ENCODE measurements around the gene GMPPA.

The GMPPA gene

GRCh38 chr2:219543596-219544358, 45.1 kb downstream of the GMPPA start, which contains the start of the genes CHPF and TMEM198:
Gene CHPF, minus strand, starts transcription at chr2:219543809. Its CDS starts 271 bp downstream, at chr2:219543538.
Gene TMEM198, plus strand, starts transcription at chr2:219544028. Its CDS starts 700 bp downstream, at chr2:219544728.
- peak; percentile 99 for DNase-seq (ENCODE audit: low read depth)
- TF ChIP-seq POLR2A (IDR thresholded peaks at IDR 0.05; ENCODE audit: extremely low read depth, insufficient read length), result peak; percentile 65
- no peak for TF ChIP-seq CTCF (IDR thresholded peaks at IDR 0.05; ENCODE audit: low read depth, low read length)
- TF ChIP-seq MYC (IDR thresholded peaks at IDR 0.05; ENCODE audit: low read depth, low read length), result peak; percentile 67; the same call in 1 of the 2 replicates
- TF ChIP-seq, protein P1, sequence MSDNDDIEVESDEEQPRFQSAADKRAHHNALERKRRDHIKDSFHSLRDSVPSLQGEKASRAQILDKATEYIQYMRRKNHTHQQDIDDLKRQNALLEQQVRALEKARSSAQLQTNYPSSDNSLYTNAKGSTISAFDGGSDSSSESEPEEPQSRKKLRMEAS (IDR thresholded peaks at IDR 0.05; ENCODE audit: low read depth, low read length), result peak; percentile 59; the same call in 1 of the 2 replicates
- peak within 1 kb of the TSS; percentile 46 for H3K4me3 ChIP-seq (ENCODE audit: low read depth, low read length)

DNA sequence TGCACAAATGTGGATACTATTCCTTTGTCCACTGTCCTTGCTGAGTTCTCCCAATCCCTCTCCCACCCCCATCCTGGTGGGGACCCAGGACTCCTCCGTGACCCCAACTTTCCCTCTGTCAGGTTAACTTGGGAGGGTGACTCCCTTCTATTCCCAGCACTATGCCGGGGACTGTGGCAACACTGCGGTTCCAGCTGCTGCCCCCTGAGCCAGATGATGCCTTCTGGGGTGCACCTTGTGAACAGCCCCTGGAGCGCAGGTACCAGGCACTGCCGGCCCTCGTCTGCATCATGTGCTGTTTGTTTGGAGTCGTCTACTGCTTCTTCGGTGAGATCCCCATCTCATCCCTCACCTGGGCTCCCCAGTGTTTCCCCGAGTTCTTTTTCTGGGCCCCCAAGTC, 45.9 kb downstream of the GMPPA start:
- TF ChIP-seq, protein P1 (IDR thresholded peaks at IDR 0.05; ENCODE audit: low read depth, low read length), result no peak
- TF ChIP-seq MYC (IDR thresholded peaks at IDR 0.05; ENCODE audit: low read depth, low read length) (no peak), POLR2A (IDR thresholded peaks at IDR 0.05; ENCODE audit: extremely low read depth, insufficient read length) (no peak), CTCF (IDR thresholded peaks at IDR 0.05; ENCODE audit: low read depth, low read length) (no peak)
- no peak overlapping the region for H3K4me3 ChIP-seq (ENCODE audit: low read depth, low read length)
- DNase-seq (ENCODE audit: low read depth), result no peak

DNA sequence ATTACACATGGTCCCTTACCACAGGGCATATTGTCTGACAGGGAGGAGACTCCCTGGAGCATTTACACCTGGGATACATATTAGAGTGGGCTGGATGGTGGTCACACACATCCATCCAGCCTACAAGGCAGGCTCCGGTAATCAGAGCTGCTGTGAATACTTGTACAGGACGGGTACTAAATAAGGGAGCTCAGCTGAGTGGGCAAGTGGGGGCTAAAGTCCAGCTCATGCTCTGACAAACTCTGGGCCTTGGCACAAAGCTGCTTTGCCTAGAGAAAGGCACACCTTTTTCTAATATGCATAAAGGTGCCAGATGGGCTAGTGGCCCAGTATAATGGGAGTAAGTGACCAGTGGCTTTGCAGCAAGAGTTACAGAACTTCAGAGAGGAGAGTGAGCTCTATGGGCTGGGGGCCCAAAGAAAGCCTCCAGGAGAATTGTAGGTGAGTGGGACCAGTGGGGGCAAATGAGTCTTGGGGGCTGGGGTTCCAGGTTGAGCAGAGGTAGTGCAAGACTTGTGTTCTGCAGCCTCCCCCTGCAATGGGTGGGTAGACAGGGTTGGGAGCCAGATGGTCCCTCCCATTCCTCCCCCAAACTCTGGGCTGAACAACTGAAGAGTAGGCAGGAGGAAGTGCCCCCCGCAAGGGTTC, 46.7 kb downstream of the GMPPA start:
- no peak for DNase-seq (ENCODE audit: low read depth)
- no peak overlapping the region for H3K4me3 ChIP-seq (ENCODE audit: low read depth, low read length)
- TF ChIP-seq MYC (IDR thresholded peaks at IDR 0.05; ENCODE audit: low read depth, low read length) (no peak), CTCF (IDR thresholded peaks at IDR 0.05; ENCODE audit: low read depth, low read length) (no peak), POLR2A (IDR thresholded peaks at IDR 0.05; ENCODE audit: extremely low read depth, insufficient read length) (no peak)
- TF ChIP-seq, protein P1 (IDR thresholded peaks at IDR 0.05; ENCODE audit: low read depth, low read length), result no peak

DNA sequence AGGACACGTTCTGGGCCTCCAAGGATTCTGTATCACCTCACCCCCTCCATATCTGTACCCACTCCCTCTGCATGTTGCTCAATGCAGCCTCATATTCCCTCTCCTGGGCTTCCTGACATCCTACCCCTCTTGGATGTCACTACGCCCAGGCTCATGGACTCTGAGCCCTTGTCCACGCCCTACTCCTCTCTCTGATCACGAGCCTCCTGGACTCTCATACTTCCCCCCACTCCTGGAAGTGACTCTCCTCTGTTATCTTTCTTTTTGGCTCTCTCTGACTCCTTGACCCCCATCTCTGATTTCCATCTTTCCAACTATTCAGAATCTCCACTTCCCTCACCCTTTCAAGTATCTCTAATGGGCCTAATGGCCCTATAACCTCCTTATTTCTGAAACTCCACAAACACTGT, 47.3 kb downstream of the GMPPA start:
- DNase-seq (ENCODE audit: low read depth), result no peak
- TF ChIP-seq, protein P1 (IDR thresholded peaks at IDR 0.05; ENCODE audit: low read depth, low read length), result no peak
- no peak for TF ChIP-seq CTCF (IDR thresholded peaks at IDR 0.05; ENCODE audit: low read depth, low read length)
- no peak for TF ChIP-seq POLR2A (IDR thresholded peaks at IDR 0.05; ENCODE audit: extremely low read depth, insufficient read length)
- TF ChIP-seq MYC (IDR thresholded peaks at IDR 0.05; ENCODE audit: low read depth, low read length), result no peak
- H3K4me3 ChIP-seq (ENCODE audit: low read depth, low read length), result no peak overlapping the region

GRCh38 chr2:219547621-219548020, 48.9 kb downstream of the GMPPA start:
- TF ChIP-seq MYC (IDR thresholded peaks at IDR 0.05; ENCODE audit: low read depth, low read length) (no peak), CTCF (IDR thresholded peaks at IDR 0.05; ENCODE audit: low read depth, low read length) (no peak), POLR2A (IDR thresholded peaks at IDR 0.05; ENCODE audit: extremely low read depth, insufficient read length) (no peak)
- TF ChIP-seq, protein P1 (IDR thresholded peaks at IDR 0.05; ENCODE audit: low read depth, low read length), result no peak

More at GRCh38 chr2:219547621-219548020, 48.9 kb downstream of the GMPPA start:
- no peak for DNase-seq (ENCODE audit: low read depth)
- no peak overlapping the region for H3K4me3 ChIP-seq (ENCODE audit: low read depth, low read length)
